ENCODE results near the gene DCST1.
"Not testable (repeated sequence)": the region's sequence is repeated elsewhere in the genome, so short reads cannot be mapped to it uniquely, and the experiment has no call there.

Gene DCST1

GRCh38 chr1:155033524-155033923 is at the start of gene DCST1, which contains the start of gene DCST2:
Gene DCST1, plus strand, starts transcription at chr1:155033824. Its CDS starts 213 bp downstream, at chr1:155034037.
Gene DCST2, minus strand, starts transcription at chr1:155033781. Its CDS starts 80 bp downstream, at chr1:155033701.
- no peak for DNase-seq

- not testable (repeated sequence) for DNase-seq
These were observed 46.9 kb upstream of the DCST1 start for GRCh38 chr1:154986736-154987135.

- DNase-seq, result no peak
These were observed 46.3 kb upstream of the DCST1 start for GRCh38 chr1:154987326-154987725.

- no peak for DNase-seq
These were observed 45.3 kb upstream of the DCST1 start for GRCh38 chr1:154988058-154988954.

- no peak for DNase-seq
These were observed 44.3 kb upstream of the DCST1 start for GRCh38 chr1:154989195-154989860.

- DNase-seq, result no peak
These were observed 43.3 kb upstream of the DCST1 start for GRCh38 chr1:154990276-154990675.

GRCh38 chr1:154992721-154993571 is 40.7 kb upstream of the DCST1 start:
- DNase-seq, result peak; percentile 19

GRCh38 chr1:154993572-154994268 is 39.9 kb upstream of the DCST1 start, which contains the start of gene LENEP:
Gene LENEP, plus strand, starts transcription at chr1:154993586. Its CDS starts 22 bp downstream, at chr1:154993608.
- DNase-seq, result no peak

GRCh38 chr1:154994269-154994587 is 39.4 kb upstream of the DCST1 start:
- DNase-seq, result no peak

GRCh38 chr1:154994591-154994990 is 39.0 kb upstream of the DCST1 start:
- DNase-seq, result no peak

- peak; percentile 11 for DNase-seq
These were observed 38.2 kb upstream of the DCST1 start for GRCh38 chr1:154995301-154995983.

- no peak for DNase-seq
These were observed 36.5 kb upstream of the DCST1 start for GRCh38 chr1:154996966-154997701.

- no peak for DNase-seq
These were observed 35.3 kb upstream of the DCST1 start for GRCh38 chr1:154998201-154998780.

- peak; percentile 74 for DNase-seq
These were observed 34.6 kb upstream of the DCST1 start for GRCh38 chr1:154998818-154999570.

GRCh38 chr1:154999571-155000410 is 33.8 kb upstream of the DCST1 start:
- DNase-seq, result peak; percentile 54

GRCh38 chr1:155000411-155000725 is 33.3 kb upstream of the DCST1 start:
- no peak for DNase-seq

GRCh38 chr1:155000726-155001424 is 32.7 kb upstream of the DCST1 start:
- DNase-seq, result peak; percentile 91

- DNase-seq, result peak; percentile 81
These were observed 32.3 kb upstream of the DCST1 start for GRCh38 chr1:155001425-155001674.
